ENCODE results near the gene FAM20B. TPM values are rescaled to one million over a fixed set of nuclear protein-coding genes. Genes with fewer than 3 reads are reported as not detected.
"Not testable (repeated sequence)": the region's sequence is repeated elsewhere in the genome, so short reads cannot be mapped to it uniquely, and the experiment has no call there.

Gene FAM20B
- total RNA-seq, 1 donor from 2014 or later = 31.4 TPM

DNA sequence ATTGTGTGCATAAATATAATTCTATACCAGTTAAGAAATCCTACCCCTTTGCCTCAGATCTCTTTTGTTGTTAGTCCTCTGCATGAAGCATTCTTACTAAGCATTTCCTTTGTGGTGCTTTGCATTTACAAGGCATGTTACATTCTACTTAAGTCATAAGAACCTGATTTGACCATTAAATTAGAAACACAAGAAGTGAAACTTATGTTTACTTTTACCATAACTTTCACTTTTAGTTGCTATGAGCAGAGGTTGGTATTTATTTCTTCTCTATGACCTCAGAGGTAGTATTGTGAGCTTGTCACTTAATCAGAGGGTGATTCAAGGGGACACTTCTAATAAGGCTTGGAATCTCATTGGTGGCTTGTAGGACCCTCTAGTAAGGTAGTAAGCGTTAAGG lies 9.0 kb downstream of the FAM20B start:
- Mint-ChIP-seq H3K9me3 (ENCODE audit: unreplicated experiment) (no peaks in the 10 kb centered on the region), H3K4me1 (ENCODE audit: unreplicated experiment) (peaks cover 37% of the 10 kb centered on the region), H3K27ac (ENCODE audit: unreplicated experiment) (no peak overlapping the region), H3K27me3 (ENCODE audit: unreplicated experiment) (no peaks in the 10 kb centered on the region), H3K4me3 (ENCODE audit: unreplicated experiment) (no peak overlapping the region), H3K36me3 (ENCODE audit: low read depth, unreplicated experiment) (no peaks in the 10 kb centered on the region)
- no peak for DNase-seq (ENCODE audit: low spot score)
- TF ChIP-seq, protein P1, sequence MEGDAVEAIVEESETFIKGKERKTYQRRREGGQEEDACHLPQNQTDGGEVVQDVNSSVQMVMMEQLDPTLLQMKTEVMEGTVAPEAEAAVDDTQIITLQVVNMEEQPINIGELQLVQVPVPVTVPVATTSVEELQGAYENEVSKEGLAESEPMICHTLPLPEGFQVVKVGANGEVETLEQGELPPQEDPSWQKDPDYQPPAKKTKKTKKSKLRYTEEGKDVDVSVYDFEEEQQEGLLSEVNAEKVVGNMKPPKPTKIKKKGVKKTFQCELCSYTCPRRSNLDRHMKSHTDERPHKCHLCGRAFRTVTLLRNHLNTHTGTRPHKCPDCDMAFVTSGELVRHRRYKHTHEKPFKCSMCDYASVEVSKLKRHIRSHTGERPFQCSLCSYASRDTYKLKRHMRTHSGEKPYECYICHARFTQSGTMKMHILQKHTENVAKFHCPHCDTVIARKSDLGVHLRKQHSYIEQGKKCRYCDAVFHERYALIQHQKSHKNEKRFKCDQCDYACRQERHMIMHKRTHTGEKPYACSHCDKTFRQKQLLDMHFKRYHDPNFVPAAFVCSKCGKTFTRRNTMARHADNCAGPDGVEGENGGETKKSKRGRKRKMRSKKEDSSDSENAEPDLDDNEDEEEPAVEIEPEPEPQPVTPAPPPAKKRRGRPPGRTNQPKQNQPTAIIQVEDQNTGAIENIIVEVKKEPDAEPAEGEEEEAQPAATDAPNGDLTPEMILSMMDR (IDR thresholded peaks at IDR 0.05; ENCODE audit: unreplicated experiment) = no peak

DNA sequence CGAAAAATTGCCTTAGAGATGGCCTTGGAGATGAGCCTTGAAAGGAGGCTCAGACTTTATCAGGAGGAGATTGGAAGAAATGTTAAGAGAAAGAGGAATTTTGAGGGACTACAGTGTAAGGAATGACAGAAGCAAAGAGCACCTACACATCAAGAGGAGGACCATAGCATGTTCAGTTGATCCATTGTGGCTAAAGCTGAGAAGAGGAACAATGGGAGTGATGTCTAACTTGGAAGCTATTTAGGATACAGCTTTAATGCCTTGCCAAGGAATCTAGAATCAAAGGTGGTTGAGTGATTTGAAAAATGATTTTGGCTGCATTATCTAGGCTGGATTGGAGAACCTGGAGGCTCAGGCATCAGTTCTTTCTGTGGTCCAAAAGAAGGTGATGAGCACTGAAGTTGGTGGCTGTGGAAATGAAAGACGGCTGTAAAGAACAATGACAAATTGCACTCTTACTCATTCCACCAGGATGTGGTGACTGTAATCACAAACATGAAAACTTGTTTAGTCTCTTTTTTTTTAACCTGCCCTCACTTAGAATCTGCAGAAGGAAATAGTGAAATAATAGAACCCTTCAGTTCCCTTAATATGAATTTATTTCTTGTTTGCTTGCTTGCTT lies 11.3 kb downstream of the FAM20B start:
- Mint-ChIP-seq H3K4me1 (ENCODE audit: unreplicated experiment) (peaks cover 20% of the 10 kb centered on the region), H3K9me3 (ENCODE audit: unreplicated experiment) (no peaks in the 10 kb centered on the region), H3K27me3 (ENCODE audit: unreplicated experiment) (peaks cover 1% of the 10 kb centered on the region), H3K27ac (ENCODE audit: unreplicated experiment) (no peak overlapping the region), H3K36me3 (ENCODE audit: low read depth, unreplicated experiment) (no peaks in the 10 kb centered on the region), H3K4me3 (ENCODE audit: unreplicated experiment) (no peak overlapping the region)
- DNase-seq (ENCODE audit: low spot score) = no peak
- TF ChIP-seq, protein P1 (IDR thresholded peaks at IDR 0.05; ENCODE audit: unreplicated experiment) = no peak

DNA sequence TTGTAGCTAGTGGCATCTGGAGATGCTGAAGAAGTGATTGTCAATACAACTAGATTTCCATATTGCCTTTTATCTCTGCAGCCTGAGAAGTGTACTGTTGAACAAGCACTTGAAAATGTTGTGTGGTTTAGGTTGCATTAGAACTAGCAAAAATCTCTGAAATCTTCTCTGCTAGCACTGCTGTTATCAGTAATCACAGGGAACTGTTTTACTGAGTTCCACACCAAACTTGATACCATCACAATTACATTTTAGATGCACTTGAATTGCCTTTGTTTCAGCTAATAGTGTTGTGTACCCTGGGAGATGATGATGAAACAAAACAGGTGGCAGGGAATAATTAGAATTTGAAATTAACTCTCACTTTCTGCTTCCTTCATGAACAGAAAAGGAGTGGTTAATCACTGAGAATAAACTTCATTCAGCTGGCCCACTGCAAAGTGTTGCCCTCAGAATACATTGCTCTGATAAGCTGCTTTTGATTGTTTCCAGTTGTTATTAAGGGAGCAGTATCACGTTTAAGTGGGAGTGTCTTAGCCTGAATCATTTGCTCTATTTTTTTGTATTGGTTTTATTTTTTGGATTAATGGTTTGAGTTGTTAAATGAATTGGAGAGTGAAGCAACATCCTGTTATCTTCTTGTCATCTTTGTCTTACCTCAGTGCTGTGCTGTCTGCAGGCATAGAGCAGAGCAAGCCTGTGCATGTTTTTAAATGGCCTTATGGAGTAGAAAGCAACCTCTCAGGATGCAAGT lies 13.0 kb downstream of the FAM20B start:
- no peak for DNase-seq (ENCODE audit: low spot score)
- peaks cover 3% of the 10 kb centered on the region for H3K27me3 Mint-ChIP-seq (ENCODE audit: unreplicated experiment)
- TF ChIP-seq, protein P1 (IDR thresholded peaks at IDR 0.05; ENCODE audit: unreplicated experiment) = no peak
- no peak overlapping the region for H3K4me3 Mint-ChIP-seq (ENCODE audit: unreplicated experiment)
- H3K4me1 Mint-ChIP-seq (ENCODE audit: unreplicated experiment) = peaks cover 16% of the 10 kb centered on the region
- no peaks in the 10 kb centered on the region for H3K9me3 Mint-ChIP-seq (ENCODE audit: unreplicated experiment)
- H3K36me3 Mint-ChIP-seq (ENCODE audit: low read depth, unreplicated experiment) = no peaks in the 10 kb centered on the region
- no peak overlapping the region for H3K27ac Mint-ChIP-seq (ENCODE audit: unreplicated experiment)

DNA sequence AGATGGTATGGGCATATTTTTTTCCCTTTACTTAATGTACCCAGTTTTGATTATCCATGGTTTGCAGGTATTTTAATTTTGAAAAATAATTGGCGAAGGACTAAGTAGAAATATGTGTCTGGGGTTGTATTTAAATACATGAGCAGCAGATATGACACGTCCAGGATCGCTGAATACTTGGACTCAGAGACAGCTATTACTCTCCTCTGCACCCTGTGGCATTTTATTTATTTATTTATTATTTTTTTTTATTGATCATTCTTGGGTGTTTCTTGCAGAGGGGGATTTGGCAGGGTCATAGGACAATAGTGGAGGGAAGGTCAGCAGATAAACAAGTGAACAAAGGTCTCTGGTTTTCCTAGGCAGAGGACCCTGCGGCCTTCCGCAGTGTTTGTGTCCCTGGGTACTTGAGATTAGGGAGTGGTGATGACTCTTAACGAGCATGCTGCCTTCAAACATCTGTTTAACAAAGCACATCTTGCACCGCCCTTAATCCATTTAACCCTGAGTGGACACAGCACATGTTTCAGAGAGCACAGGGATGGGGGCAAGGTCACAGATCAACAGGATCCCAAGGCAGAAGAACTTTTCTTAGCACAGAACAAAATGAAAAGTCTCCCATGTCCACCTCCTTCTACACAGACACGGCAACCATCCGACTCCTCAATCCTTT lies 13.9 kb downstream of the FAM20B start:
- H3K27ac Mint-ChIP-seq (ENCODE audit: unreplicated experiment); H3K27me3 Mint-ChIP-seq (ENCODE audit: unreplicated experiment); H3K4me3 Mint-ChIP-seq (ENCODE audit: unreplicated experiment); DNase-seq (ENCODE audit: low spot score); H3K4me1 Mint-ChIP-seq (ENCODE audit: unreplicated experiment); H3K9me3 Mint-ChIP-seq (ENCODE audit: unreplicated experiment); H3K36me3 Mint-ChIP-seq (ENCODE audit: low read depth, unreplicated experiment): not testable (repeated sequence)

DNA sequence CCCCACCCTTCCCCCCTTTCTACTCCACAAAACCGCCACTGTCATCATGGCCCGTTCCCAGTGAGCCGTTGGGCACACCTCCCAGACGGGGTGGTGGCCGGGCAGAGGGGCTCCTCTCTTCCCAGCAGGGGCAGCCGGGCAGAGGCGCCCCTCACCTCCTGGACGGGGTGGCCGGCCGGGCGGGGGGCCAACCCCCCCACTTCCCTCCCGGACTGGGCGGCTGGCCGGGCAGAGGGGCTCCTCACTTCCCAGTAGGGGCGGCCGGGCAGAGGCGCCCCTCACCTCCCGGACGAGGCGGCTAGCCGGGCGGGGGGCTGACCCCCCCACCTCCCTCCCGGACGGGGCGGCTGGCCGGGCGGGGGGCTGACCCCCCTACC lies 14.5 kb downstream of the FAM20B start:
- not testable (repeated sequence) for H3K4me1 Mint-ChIP-seq (ENCODE audit: unreplicated experiment); DNase-seq (ENCODE audit: low spot score); H3K36me3 Mint-ChIP-seq (ENCODE audit: low read depth, unreplicated experiment); H3K9me3 Mint-ChIP-seq (ENCODE audit: unreplicated experiment); H3K27ac Mint-ChIP-seq (ENCODE audit: unreplicated experiment); H3K4me3 Mint-ChIP-seq (ENCODE audit: unreplicated experiment); H3K27me3 Mint-ChIP-seq (ENCODE audit: unreplicated experiment)

DNA sequence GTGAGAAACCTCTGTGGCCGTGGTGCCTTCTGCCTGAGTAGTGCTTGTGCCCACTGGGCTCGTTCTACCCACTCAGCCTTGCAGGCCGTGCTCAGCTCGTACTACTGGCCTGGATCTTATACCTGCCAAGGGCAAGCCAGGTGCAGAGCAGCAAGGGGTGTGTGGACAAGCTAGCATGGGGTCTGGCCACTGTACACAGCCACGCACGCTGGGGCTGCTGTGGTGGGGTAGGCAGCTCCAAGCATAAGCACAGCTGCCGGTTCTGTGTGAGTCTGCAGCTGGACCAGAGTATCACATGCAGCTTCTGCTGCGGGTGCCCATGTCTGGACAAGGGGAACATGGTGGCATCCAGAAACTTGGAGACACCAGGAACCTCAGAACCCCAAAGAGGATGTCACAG lies 16.4 kb downstream of the FAM20B start:
- H3K4me3 Mint-ChIP-seq (ENCODE audit: unreplicated experiment) = no peak overlapping the region
- H3K36me3 Mint-ChIP-seq (ENCODE audit: low read depth, unreplicated experiment) = peaks cover under 1% of the 10 kb centered on the region
- TF ChIP-seq, protein P1 (IDR thresholded peaks at IDR 0.05; ENCODE audit: unreplicated experiment) = no peak
- peaks cover 4% of the 10 kb centered on the region for H3K4me1 Mint-ChIP-seq (ENCODE audit: unreplicated experiment)
- peaks cover 3% of the 10 kb centered on the region for H3K27me3 Mint-ChIP-seq (ENCODE audit: unreplicated experiment)
- DNase-seq (ENCODE audit: low spot score) = no peak
- H3K27ac Mint-ChIP-seq (ENCODE audit: unreplicated experiment) = no peak overlapping the region
- no peaks in the 10 kb centered on the region for H3K9me3 Mint-ChIP-seq (ENCODE audit: unreplicated experiment)

Measured in endothelial cell (in vitro differentiated cells).